ENCODE data around the gene TRAPPC5. TPM values are rescaled to one million over a fixed set of nuclear protein-coding genes. Genes with fewer than 3 reads are reported as not detected.
A peak's percentile ranks its signal among the peaks of the same experiment; 100 is the strongest.

The TRAPPC5 gene
- total and polyA plus RNA-seq, 10 of the 15 experiments (the other 5 are each of a cell fraction or from before 2014, with no cell fraction given) = 4.2 to 210 (median 89.1) TPM

GRCh38 chr19:7701654-7702457 lies 21.2 kb downstream of the TRAPPC5 start, which contains the start of gene FCER2 (continued):
- TF ChIP-seq NKRF (conservative IDR thresholded peaks at IDR 0.05) = peak; percentile 86
- peak in 1 of 2 experiments; percentile 94; a peak in 2 of 3 replicates for TF ChIP-seq EGR1 (IDR thresholded peaks at IDR 0.05; ENCODE audit: borderline replicate concordance in 1 of 2, low read depth in 2 of 2, low read length in 2 of 2)
- peak; percentile 99 for TF ChIP-seq ZNF217 (IDR thresholded peaks at IDR 0.05)
- 0 out of 2 replicates have a peak, but pooled peaks have one; percentile 34 for TF ChIP-seq ZNF592 (IDR thresholded peaks at IDR 0.05)
- peak in 1 of 2 experiments; percentile 57; a peak in 1 of 4 replicates for TF ChIP-seq ETV6 (conservative IDR thresholded peaks at IDR 0.05 in 1 of 2, IDR thresholded peaks at IDR 0.05 in 1 of 2; ENCODE audit: borderline replicate concordance in 1 of 2, low read depth in 1 of 2)
- peak; percentile 67; the same call in 1 of the 2 replicates for TF ChIP-seq ATF7 (IDR thresholded peaks at IDR 0.05; ENCODE audit: low read depth)
- peak; percentile 20 for TF ChIP-seq RELA (IDR thresholded peaks at IDR 0.05; ENCODE audit: borderline replicate concordance, partially characterized antibody)
- TF ChIP-seq NRF1 (conservative IDR thresholded peaks at IDR 0.05; ENCODE audit: low read depth, low read length) = no peak
- peak; percentile 90 for TF ChIP-seq PAX5 (IDR thresholded peaks at IDR 0.05; ENCODE audit: borderline replicate concordance, low read depth, low read length)
- TF ChIP-seq PAX8 (IDR thresholded peaks at IDR 0.05) = no peak
- no peak for TF ChIP-seq WRNIP1 (IDR thresholded peaks at IDR 0.05; ENCODE audit: borderline replicate concordance, low read depth, low read length)
- peak; percentile 90 for TF ChIP-seq CBX5 (IDR thresholded peaks at IDR 0.05; ENCODE audit: low read depth)
- TF ChIP-seq RELB (IDR thresholded peaks at IDR 0.05; ENCODE audit: low read depth) = peak; percentile 59; the same call in 1 of the 2 replicates
- 0 out of 2 replicates have a peak, but pooled peaks have one; percentile 47 for TF ChIP-seq MXI1 (IDR thresholded peaks at IDR 0.05; ENCODE audit: low read depth, low read length)
- TF ChIP-seq ZNF384 (IDR thresholded peaks at IDR 0.05; ENCODE audit: borderline replicate concordance, low read depth, low read length) = no peak
- peak; percentile 81 for TF ChIP-seq POLR2A (IDR thresholded peaks at IDR 0.05; ENCODE audit: low read depth, low read length)
- peak; percentile 97 for TF ChIP-seq TCF3 (IDR thresholded peaks at IDR 0.05; ENCODE audit: borderline replicate concordance, insufficient read depth, low read depth, low read length)

Measured in GM12878 (cell line).